Lower leg skin (tissue), 3 donors: ENCODE results near the gene KRTAP10-11.

Experiments
- POLR2A ChIP-seq, 2 donors: fragments of 450-650 bp; IDR thresholded peaks; one replicate each; pipeline ENCODE4 v1.6.1; 2016 to 2017; ENCODE audit warnings: antibody characterized with exemption in 2 of 2, mild to moderate bottlenecking in 1 of 2, moderate library complexity in 1 of 2
- TF ChIP-seq, protein P1 (sequence below), 3 donors: fragments of 450-650 bp; IDR thresholded peaks; one replicate each; pipeline ENCODE4 v1.5.1; 2016; ENCODE audit warnings: antibody characterized with exemption in 3 of 3, mild to moderate bottlenecking in 3 of 3, moderate library complexity in 2 of 3

DNA sequence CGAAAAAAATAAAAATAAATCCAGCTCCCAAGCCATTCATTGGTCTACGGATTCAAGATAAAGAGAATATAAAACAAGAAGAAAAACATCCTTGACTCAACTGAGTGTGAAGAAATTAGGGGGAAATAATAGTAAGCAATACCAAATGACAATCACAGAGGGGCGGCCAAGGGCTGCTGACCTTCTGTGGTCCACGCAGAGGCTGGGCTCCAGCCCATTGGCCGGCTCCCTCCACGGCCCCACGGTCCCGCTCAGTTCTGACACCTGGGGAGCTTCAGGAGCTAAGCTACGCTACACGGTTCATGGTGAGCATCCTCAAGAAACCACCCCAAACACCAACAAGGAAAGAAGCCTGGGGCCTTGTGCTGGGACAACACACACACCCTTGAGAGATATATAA, 50.4 kb downstream of the KRTAP10-11 start:
- TF ChIP-seq, protein P1, sequence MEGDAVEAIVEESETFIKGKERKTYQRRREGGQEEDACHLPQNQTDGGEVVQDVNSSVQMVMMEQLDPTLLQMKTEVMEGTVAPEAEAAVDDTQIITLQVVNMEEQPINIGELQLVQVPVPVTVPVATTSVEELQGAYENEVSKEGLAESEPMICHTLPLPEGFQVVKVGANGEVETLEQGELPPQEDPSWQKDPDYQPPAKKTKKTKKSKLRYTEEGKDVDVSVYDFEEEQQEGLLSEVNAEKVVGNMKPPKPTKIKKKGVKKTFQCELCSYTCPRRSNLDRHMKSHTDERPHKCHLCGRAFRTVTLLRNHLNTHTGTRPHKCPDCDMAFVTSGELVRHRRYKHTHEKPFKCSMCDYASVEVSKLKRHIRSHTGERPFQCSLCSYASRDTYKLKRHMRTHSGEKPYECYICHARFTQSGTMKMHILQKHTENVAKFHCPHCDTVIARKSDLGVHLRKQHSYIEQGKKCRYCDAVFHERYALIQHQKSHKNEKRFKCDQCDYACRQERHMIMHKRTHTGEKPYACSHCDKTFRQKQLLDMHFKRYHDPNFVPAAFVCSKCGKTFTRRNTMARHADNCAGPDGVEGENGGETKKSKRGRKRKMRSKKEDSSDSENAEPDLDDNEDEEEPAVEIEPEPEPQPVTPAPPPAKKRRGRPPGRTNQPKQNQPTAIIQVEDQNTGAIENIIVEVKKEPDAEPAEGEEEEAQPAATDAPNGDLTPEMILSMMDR (IDR thresholded peaks at IDR 0.05) = no peak
- no peak for TF ChIP-seq POLR2A (IDR thresholded peaks at IDR 0.05)
